T-cell (primary cell): ENCODE data around the gene SOX12. TPM values are rescaled to one million over a fixed set of nuclear protein-coding genes. Genes with fewer than 3 reads are reported as not detected.

Experiments
- total RNA-seq, 35 experiments: library from RNA in 6 of 35; stranded (reverse) in 6 of 35; fragments of 120-200 nt in 1 of 35; gene quantifications; one replicate each; pipeline versions ENCODE4 v1.2.1 to v1.2.4 and lab custom pipeline; 2013 to 2026

Gene SOX12
- total RNA-seq, 5 donors from 2014 or later (not counting 1 experiment from before 2014, with no cell fraction given) = 7.3 to 14.9 (median 11.4) TPM

Other genes with a start within 250 kb of the SOX12 start
- not detected for gene DEFB125, start 237.9 kb upstream of the SOX12 start, total RNA-seq
- not detected for gene DEFB126, start 183.0 kb upstream of the SOX12 start, total RNA-seq
- gene DEFB127, start 168.1 kb upstream of the SOX12 start, total RNA-seq = not detected
- gene DEFB128, start 135.8 kb upstream of the SOX12 start, total RNA-seq = not detected
- not detected for gene DEFB129, start 98.3 kb upstream of the SOX12 start, total RNA-seq
- gene DEFB132, start 67.8 kb upstream of the SOX12 start, total RNA-seq = not detected
- 1 to 10 TPM; 2.5 to 3.2 (median 2.8) TPM for gene C20orf96, start 34.8 kb upstream of the SOX12 start, total RNA-seq
- gene ZCCHC3, start 28.0 kb upstream of the SOX12 start, total RNA-seq = 10 to 100 TPM; 16.7 to 30.2 (median 27.3) TPM
- 1 to 10 TPM in 4 of 5 donors, under 1 TPM in 1; 0.70 to 1.8 (median 1.3) TPM for gene NRSN2, start 21.6 kb downstream of the SOX12 start, total RNA-seq
- 10 to 100 TPM in 3 of 5 donors, 1 to 10 TPM in 2; 3.2 to 19.2 (median 16.0) TPM for gene TRIB3, start 55.2 kb downstream of the SOX12 start, total RNA-seq
- gene RBCK1, start 82.7 kb downstream of the SOX12 start, total RNA-seq = 100 to 1,000 TPM in 3 of 5 donors, 10 to 100 TPM in 2; 87.0 to 110 (median 105) TPM
- 10 to 100 TPM; 28.9 to 42.7 (median 39.5) TPM for gene TBC1D20, start 137.0 kb downstream of the SOX12 start, total RNA-seq
- 10 to 100 TPM; 73.7 to 84.4 (median 77.4) TPM for gene CSNK2A1, start 218.2 kb downstream of the SOX12 start, total RNA-seq